Endothelial cell of umbilical vein (primary cell): ENCODE results near the gene KRTAP4-12. TPM values are rescaled to one million over a fixed set of nuclear protein-coding genes. Genes with fewer than 3 reads are reported as not detected.
"Not testable (repeated sequence)": the region's sequence is repeated elsewhere in the genome, so short reads cannot be mapped to it uniquely, and the experiment has no call there.

Source experiments
- BruUV-seq: library from RNA; stranded (reverse); fragments of 400-500 nt; replicated peaks from 2 replicates; lab custom pipeline; 2021; lab: Mats Ljungman, UMichigan
- CTCF ChIA-PET: fragments of 300-600, 350-600 bp; sonication (Branson Sonifier 250); formaldehyde crosslinking; loops from one replicate; lab custom pipeline; 2021; ENCODE audit warnings: antibody characterized with exemption, inconsistent platforms; lab: Charles Lee
- POLR2A ChIA-PET: fragments of 300-600, 350-600 bp; sonication (Branson Sonifier 250); formaldehyde crosslinking; loops from one replicate; lab custom pipeline; 2021; ENCODE audit warnings: antibody characterized with exemption, inconsistent platforms; lab: Charles Lee
- DNase-seq: peaks from one replicate; pipeline ENCODE4 v3.0.0-alpha.2; 2011; ENCODE audit warnings: low read depth, low spot score
- FAIRE-seq: peaks from 2 replicates; lab custom pipeline; 2011; peaks lifted over from hg19 to GRCh38; lab: Jason Lieb, UNC
- H2AFZ ChIP-seq: 2 replicates; pipeline ENCODE4 v1.6.0; 2012; ENCODE audit warnings: low read depth, low read length, control low read depth, inconsistent platforms
- H3K27ac ChIP-seq: 2 replicates; pipeline ENCODE4 v1.5.1; 2011; ENCODE audit warnings: low read depth, mild to moderate bottlenecking, control low read depth, low read length, moderate library complexity; ENCODE audit not compliant: insufficient read depth
- H3K27me3 ChIP-seq, 2 experiments: 2 replicates each; pipeline versions ENCODE4 v1.6.0 to v1.6.1; 2011; ENCODE audit warnings: low read length in 2 of 2, mixed read lengths in 1 of 2; ENCODE audit not compliant: control insufficient read depth in 2 of 2, insufficient read depth in 2 of 2
- H3K36me3 ChIP-seq, 2 experiments: 2 replicates in 1 of 2; 3 replicates in 1 of 2; pipeline ENCODE4 v1.5.1; 2011; ENCODE audit warnings: low read length in 2 of 2, mild to moderate bottlenecking in 1 of 2, moderate library complexity in 1 of 2; ENCODE audit not compliant: control insufficient read depth in 2 of 2, insufficient read depth in 2 of 2; ENCODE audit errors: extremely low read depth in 1 of 2
- H3K4me1 ChIP-seq: 3 replicates; pipeline ENCODE4 v1.5.1; 2011; ENCODE audit warnings: mild to moderate bottlenecking, low read length; ENCODE audit not compliant: control insufficient read depth, insufficient read depth; ENCODE audit errors: extremely low read depth
- H3K4me2 ChIP-seq: 2 replicates; pipeline ENCODE4 v1.6.1; 2011; ENCODE audit warnings: low read length, control low read depth, mixed read lengths; ENCODE audit not compliant: insufficient read depth
- H3K4me3 ChIP-seq, 3 experiments: fragments of 200-600 bp in 1 of 3; sonication (generic), shearing (Covaris generic) in 1 of 3; replicated peaks in 1 of 3; 2 replicates each; pipeline ENCODE4 v1.5.1; 2011 to 2016; ENCODE audit warnings: control low read depth in 3 of 3, low read length in 3 of 3, mild to moderate bottlenecking in 2 of 3, inconsistent platforms in 1 of 3, low read depth in 1 of 3, moderate library complexity in 1 of 3; ENCODE audit not compliant: insufficient read depth in 1 of 3
- H3K79me2 ChIP-seq: 2 replicates; pipeline ENCODE4 v1.6.0; 2012; ENCODE audit warnings: low read length, inconsistent platforms; ENCODE audit not compliant: control insufficient read depth, insufficient read depth
- H3K9ac ChIP-seq: replicated peaks from 2 replicates; pipeline ENCODE3; 2011; ENCODE audit warnings: low read length, control low read depth; ENCODE audit not compliant: insufficient read depth; ENCODE audit errors: extremely low read depth
- H3K9me1 ChIP-seq: replicated peaks from 3 replicates; pipeline ENCODE4 v1.6.0; 2011; ENCODE audit warnings: mild to moderate bottlenecking, low read length; ENCODE audit not compliant: control insufficient read depth, insufficient read depth; ENCODE audit errors: extremely low read depth
- H3K9me3 ChIP-seq: replicated peaks from 2 replicates; pipeline ENCODE4 v1.5.1; 2012; ENCODE audit warnings: low read length, inconsistent platforms; ENCODE audit not compliant: control insufficient read depth, insufficient read depth
- H4K20me1 ChIP-seq: replicated peaks from 2 replicates; pipeline ENCODE3; 2011; ENCODE audit warnings: mild to moderate bottlenecking, low read length; ENCODE audit not compliant: control insufficient read depth, insufficient read depth; ENCODE audit errors: extremely low read depth
- JUN ChIP-seq: IDR thresholded peaks from 2 replicates; pipeline ENCODE4 v1.6.1; 2011; ENCODE audit warnings: borderline replicate concordance, low read depth; ENCODE audit not compliant: insufficient read length, insufficient read depth
- POLR2A ChIP-seq: IDR thresholded peaks from 2 replicates; pipeline ENCODE4 v1.6.1; 2012; ENCODE audit warnings: low read depth, mild to moderate bottlenecking, control low read depth, low read length
- dilution Hi-C: fragments of 300-500 bp; cut with MboI; formaldehyde crosslinking; loops from one replicate; pipeline ENCODE4 v1.15.0; 2019; ENCODE audit warnings: low sequenced_read_pairs; ENCODE audit not compliant: extremely low pct_ligation_motif_present
- intact Hi-C: fragments of 100-400 bp; cut with micrococcal nuclease; formaldehyde crosslinking; loops from one replicate; pipeline ENCODE4 v1.10.0; 2022
- polyA plus RNA-seq, 4 experiments: library from polyadenylated mRNA; depleted of rRNA in 3 of 4; stranded (reverse) in 3 of 4; unstranded in 1 of 4; fragments of >200 nt; gene quantifications; 2 replicates each; pipeline versions ENCODE4 v1.2.1 to v1.2.3, GENCODE V29; 2011 to 2012; ENCODE audit warnings: missing spikeins in 1 of 4
- total RNA-seq: library from RNA; stranded (reverse); gene quantifications from 2 replicates; pipeline ENCODE4 v1.2.3, GENCODE V29; 2021
- TF ChIP-seq, protein P1 (sequence below), 2 donors: IDR thresholded peaks; 1 replicate in 1 of 2; 2 replicates in 1 of 2; pipeline ENCODE4 v1.5.1; 2011; ENCODE audit warnings: low read length in 2 of 2, mild to moderate bottlenecking in 2 of 2, moderate library complexity in 2 of 2, control low read depth in 1 of 2, inconsistent platforms in 1 of 2, low read depth in 1 of 2; ENCODE audit not compliant: insufficient read depth in 1 of 2; ENCODE audit errors: extremely low read depth in 1 of 2

Gene KRTAP4-12
- total and polyA plus RNA-seq, 2 donors (not counting 3 experiments of a cell fraction or from before 2014, with no cell fraction given), result not detected

- H3K36me3 ChIP-seq, result no peaks in the 10 kb centered on the region
- POLR2A ChIA-PET, result no interaction called here
- TF ChIP-seq, protein P1, sequence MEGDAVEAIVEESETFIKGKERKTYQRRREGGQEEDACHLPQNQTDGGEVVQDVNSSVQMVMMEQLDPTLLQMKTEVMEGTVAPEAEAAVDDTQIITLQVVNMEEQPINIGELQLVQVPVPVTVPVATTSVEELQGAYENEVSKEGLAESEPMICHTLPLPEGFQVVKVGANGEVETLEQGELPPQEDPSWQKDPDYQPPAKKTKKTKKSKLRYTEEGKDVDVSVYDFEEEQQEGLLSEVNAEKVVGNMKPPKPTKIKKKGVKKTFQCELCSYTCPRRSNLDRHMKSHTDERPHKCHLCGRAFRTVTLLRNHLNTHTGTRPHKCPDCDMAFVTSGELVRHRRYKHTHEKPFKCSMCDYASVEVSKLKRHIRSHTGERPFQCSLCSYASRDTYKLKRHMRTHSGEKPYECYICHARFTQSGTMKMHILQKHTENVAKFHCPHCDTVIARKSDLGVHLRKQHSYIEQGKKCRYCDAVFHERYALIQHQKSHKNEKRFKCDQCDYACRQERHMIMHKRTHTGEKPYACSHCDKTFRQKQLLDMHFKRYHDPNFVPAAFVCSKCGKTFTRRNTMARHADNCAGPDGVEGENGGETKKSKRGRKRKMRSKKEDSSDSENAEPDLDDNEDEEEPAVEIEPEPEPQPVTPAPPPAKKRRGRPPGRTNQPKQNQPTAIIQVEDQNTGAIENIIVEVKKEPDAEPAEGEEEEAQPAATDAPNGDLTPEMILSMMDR (IDR thresholded peaks at IDR 0.05; ENCODE audit: extremely low read depth in 1 of 2, insufficient read depth in 1 of 2, low read depth in 1 of 2, low read length in 2 of 2), result no peak
- TF ChIP-seq JUN, result no peak
- no peak for TF ChIP-seq POLR2A
- H3K27me3 ChIP-seq, result no peaks in the 10 kb centered on the region
- H3K4me2 ChIP-seq, result no peak within 1 kb of the TSS
- FAIRE-seq (no peak), DNase-seq (no peak)
- H3K4me1 ChIP-seq, result no peaks in the 10 kb centered on the region
- no peaks in the 10 kb centered on the region for H4K20me1 ChIP-seq
- dilution Hi-C loops, result no loop called here
- H3K9ac ChIP-seq, result no peak within 1 kb of the TSS
- CTCF ChIA-PET, result no interaction called here
- H2AFZ ChIP-seq, result no peak within 1 kb of the TSS
- no peaks in the 10 kb centered on the region for H3K79me2 ChIP-seq
- no peak within 1 kb of the TSS for H3K4me3 ChIP-seq
- H3K9me1 ChIP-seq, result no peaks in the 10 kb centered on the region
- H3K9me3 ChIP-seq, result no peaks in the 10 kb centered on the region
- no TSS peak for BruUV-seq
- intact Hi-C loops, result no loop called here
- H3K27ac ChIP-seq, result no peak within 1 kb of the TSS
Measured at GRCh38 chr17:41149652-41149985, 25.6 kb upstream of the KRTAP4-12 start, which contains the start of gene KRTAP4-5. TSS of gene KRTAP4-5 (minus strand) at chr17:41149825. CDS start at chr17:41149767, 58 bp downstream.

- H3K79me2 ChIP-seq, DNase-seq, CTCF ChIA-PET, POLR2A ChIA-PET, H2AFZ ChIP-seq, H3K36me3 ChIP-seq, H3K4me2 ChIP-seq, H4K20me1 ChIP-seq, BruUV-seq, dilution Hi-C loops, H3K9me3 ChIP-seq, FAIRE-seq, H3K9me1 ChIP-seq, H3K27ac ChIP-seq, intact Hi-C loops, H3K9ac ChIP-seq, H3K4me3 ChIP-seq, H3K27me3 ChIP-seq, H3K4me1 ChIP-seq: not testable (repeated sequence)
Measured at GRCh38 chr17:41148971-41149651, 25.1 kb upstream of the KRTAP4-12 start.
